Ovary (tissue), 9 donors: ENCODE measurements around the gene ATP1A2. TPM values are rescaled to one million over a fixed set of nuclear protein-coding genes. Genes with fewer than 3 reads are reported as not detected.

ENCODE experiments used
- DNase-seq, 5 donors: peaks; one replicate each; pipeline ENCODE4 v3.0.0-alpha.2; 2019 to 2020
- H3K27ac ChIP-seq, 2 donors: fragments of 200-600 bp; one replicate each; pipeline versions ENCODE4 v1.5.1 to v1.8.0; 2019 to 2022
- H3K27me3 ChIP-seq: fragments of 200-600 bp; one replicate; pipeline ENCODE4 v1.8.0; 2022
- H3K36me3 ChIP-seq: fragments of 200-600 bp; sonication (generic); one replicate; pipeline ENCODE4 v1.5.1; 2019
- H3K4me1 ChIP-seq: one replicate; pipeline ENCODE4 v1.8.1; 2013; ENCODE audit warnings: mild to moderate bottlenecking, moderate library complexity; ENCODE audit not compliant: insufficient read depth
- H3K4me3 ChIP-seq: fragments of 200-600 bp; sonication (generic); one replicate; pipeline ENCODE4 v1.5.1; 2017
- H3K9me3 ChIP-seq, 2 donors: fragments of 200-600 bp in 1 of 2; sonication (generic) in 1 of 2; one replicate each; pipeline versions ENCODE4 v1.5.1 to v1.8.1; 2013 to 2019; ENCODE audit warnings: mild to moderate bottlenecking in 1 of 2, moderate library complexity in 1 of 2
- EP300 ChIP-seq: sonication (generic); formaldehyde crosslinking; IDR thresholded peaks from one replicate; pipeline ENCODE4 v1.6.1; 2017; ENCODE audit warnings: antibody characterized with exemption
- POLR2A ChIP-seq: fragments of 450-650 bp; IDR thresholded peaks from one replicate; pipeline ENCODE4 v1.6.1; 2017; ENCODE audit warnings: antibody characterized with exemption, mild to moderate bottlenecking, moderate library complexity
- WGBS, 3 donors: extraction: QIAGEN DNeasy Blood & Tissue Kit in 1 of 3; methylation state at CpG; one replicate each; pipeline versions ENCODE4 v1.1.5 to v1.1.7; 2013 to 2017; 5-methylcytosine and 5-hydroxymethylcytosine counted together
- intact Hi-C, 4 donors: fragments of 100-400 bp; cut with DNase I; formaldehyde crosslinking; loops; one replicate each; pipeline versions ENCODE4 v1.11.0 to v1.15.1; 2022 to 2023
- polyA plus RNA-seq, 2 donors: library from polyadenylated mRNA; stranded (reverse); fragments of 200-250 nt in 1 of 2; fragments of 350-450 nt in 1 of 2; fragmentation: Illumina TruSeq in 1 of 2; extraction: RNeasy Lipid Tissue Mini Kit (QIAGEN cat#74804) in 1 of 2; gene quantifications; one replicate each; pipeline ENCODE4 v1.2.3, GENCODE V29; 2013 to 2014
- total RNA-seq, 7 donors: library from RNA; depleted of rRNA in 2 of 7; stranded (reverse); fragments of >200 nt in 2 of 7; fragmentation: NEBNext Ultra II Directional in 3 of 7; extraction: Animal tissue kit (Norgen Biotek cat#: 25700) in 3 of 7; gene quantifications; one replicate each; pipeline versions ENCODE4 v1.1.0 to v1.2.4, GENCODE V29; 2016 to 2023
- TF ChIP-seq, protein P1 (sequence below), 3 donors: fragments of 450-650 bp in 2 of 3; fragments of 200-600 bp in 1 of 3; IDR thresholded peaks; one replicate each; pipeline versions ENCODE4 v1.5.1 to v1.8.0; 2016 to 2022; ENCODE audit warnings: antibody characterized with exemption in 3 of 3, mild to moderate bottlenecking in 1 of 3
- donor health status: DM: no; HTN: no; CAD: no; lungs with moderate emphysema.
- donor health status: DM: no; HTN: no; CAD: no.
- donor health status: Bipolar disorder and iron deficiency.
- donor health status: DM: yes; HTN: yes; CAD: no.
- donor health status: DM: no; HTN: no; CAD: no.
- donor health status: DM: yes; HTN: yes; CAD: no.

ATP1A2 gene
- total and polyA plus RNA-seq, 9 donors = 3.0 to 38.6 (median 15.0) TPM

DNA sequence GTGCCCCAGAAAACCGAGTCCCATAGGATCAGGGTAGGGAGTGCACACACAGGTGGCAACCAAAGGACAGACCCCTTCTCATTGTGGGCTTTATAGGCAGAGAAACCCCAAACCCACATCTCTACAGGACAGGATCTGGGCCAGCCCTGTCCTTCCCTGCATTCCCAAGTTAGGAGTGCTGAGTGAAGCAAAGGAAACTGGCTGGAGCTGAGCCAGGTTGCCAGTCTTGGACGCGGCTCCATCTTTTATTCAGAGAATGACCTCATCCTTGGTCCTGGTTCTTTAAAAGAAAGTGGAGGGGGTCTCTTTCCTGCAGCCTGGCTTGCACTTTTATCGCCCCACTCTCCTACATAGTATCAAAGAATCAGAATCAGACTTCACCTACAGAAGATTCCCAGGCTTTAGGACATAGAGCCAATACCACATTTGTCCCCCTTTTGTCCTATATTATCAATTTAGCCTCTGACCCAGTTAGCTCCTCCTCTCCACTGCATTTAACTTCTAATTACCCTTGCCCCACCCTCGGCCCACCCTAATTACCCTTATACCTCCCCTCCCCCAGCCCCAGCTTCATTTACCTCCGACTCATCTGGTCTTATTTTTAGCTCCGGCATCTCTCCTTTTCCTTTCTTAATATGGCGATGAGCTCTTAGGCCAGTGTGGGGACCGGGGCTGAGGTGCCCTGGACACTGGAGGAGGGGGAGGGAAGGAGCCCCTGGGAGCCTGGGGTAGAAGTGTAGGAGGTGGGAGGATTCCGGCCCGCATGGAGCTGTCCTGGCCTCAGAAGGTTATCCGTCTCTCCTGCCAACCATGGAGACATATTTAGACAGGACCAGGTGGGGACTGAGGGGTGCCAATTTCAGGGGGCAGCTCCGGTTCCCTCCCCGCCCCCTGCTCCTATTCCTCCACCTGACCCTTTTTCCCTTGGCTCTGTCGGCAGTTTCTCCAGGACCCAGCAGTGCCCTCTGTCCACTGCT is 74.4 kb downstream of the ATP1A2 start, which contains the start of gene CASQ1:
Gene CASQ1 (plus strand): TSS at position 927 of the 977 bp plus-strand sequence. CDS start 177 bp downstream, outside the sequence.
- DNase-seq = peak in 2 of 5 donors; percentile 42 to 62
- intact Hi-C loops = loop anchor here (5.0 to 10.0 kb wide), 8 partner anchors 47 to 185 kb away; partner anchors contain the start of gene ATP1A2 (in 1 of the 4)
- WGBS, 3 donors = 40 to 47% (median 46%) methylated on average over 15 of the region's 15 CpGs
- no peak within 1 kb of the TSS for H3K4me3 ChIP-seq
- TF ChIP-seq, protein P1, sequence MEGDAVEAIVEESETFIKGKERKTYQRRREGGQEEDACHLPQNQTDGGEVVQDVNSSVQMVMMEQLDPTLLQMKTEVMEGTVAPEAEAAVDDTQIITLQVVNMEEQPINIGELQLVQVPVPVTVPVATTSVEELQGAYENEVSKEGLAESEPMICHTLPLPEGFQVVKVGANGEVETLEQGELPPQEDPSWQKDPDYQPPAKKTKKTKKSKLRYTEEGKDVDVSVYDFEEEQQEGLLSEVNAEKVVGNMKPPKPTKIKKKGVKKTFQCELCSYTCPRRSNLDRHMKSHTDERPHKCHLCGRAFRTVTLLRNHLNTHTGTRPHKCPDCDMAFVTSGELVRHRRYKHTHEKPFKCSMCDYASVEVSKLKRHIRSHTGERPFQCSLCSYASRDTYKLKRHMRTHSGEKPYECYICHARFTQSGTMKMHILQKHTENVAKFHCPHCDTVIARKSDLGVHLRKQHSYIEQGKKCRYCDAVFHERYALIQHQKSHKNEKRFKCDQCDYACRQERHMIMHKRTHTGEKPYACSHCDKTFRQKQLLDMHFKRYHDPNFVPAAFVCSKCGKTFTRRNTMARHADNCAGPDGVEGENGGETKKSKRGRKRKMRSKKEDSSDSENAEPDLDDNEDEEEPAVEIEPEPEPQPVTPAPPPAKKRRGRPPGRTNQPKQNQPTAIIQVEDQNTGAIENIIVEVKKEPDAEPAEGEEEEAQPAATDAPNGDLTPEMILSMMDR (IDR thresholded peaks at IDR 0.05) = no peak
- TF ChIP-seq EP300 (no peak), POLR2A (no peak)
- no peaks in the 10 kb centered on the region for H3K9me3 ChIP-seq
- H3K27ac ChIP-seq = no peak within 1 kb of the TSS
- peaks cover 1% of the 10 kb centered on the region for H3K4me1 ChIP-seq
- H3K27me3 ChIP-seq = no peaks in the 10 kb centered on the region
- H3K36me3 ChIP-seq = no peaks in the 10 kb centered on the region

DNA sequence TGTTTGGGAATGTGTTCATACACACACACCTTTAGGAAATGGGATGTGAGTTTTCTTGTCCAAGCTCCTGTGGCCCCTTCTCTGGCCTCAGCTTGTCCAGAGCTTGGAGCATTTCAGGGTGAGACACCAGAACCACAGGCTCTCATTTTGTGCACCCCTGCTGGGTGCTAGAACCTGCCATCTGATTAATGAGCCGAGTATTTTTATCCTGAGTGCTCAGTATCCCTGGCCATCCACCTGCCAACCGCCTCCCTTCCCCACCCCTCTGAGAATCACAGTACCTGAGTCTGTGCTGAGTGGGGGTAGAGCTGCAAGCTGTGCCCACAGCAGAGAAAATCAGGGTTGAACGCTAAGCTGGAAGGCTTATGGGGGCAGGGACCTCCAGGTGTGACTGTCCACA is 76.2 kb downstream of the ATP1A2 start:
- no peak overlapping the region for H3K27ac ChIP-seq
- 73 to 80% (median 74%) methylated on average over 3 of the region's 3 CpGs for WGBS, 3 donors
- intact Hi-C loops = loop anchor here (2.0 to 10.0 kb wide), 8 partner anchors 27 to 183 kb away; partner anchors contain the start of gene ATP1A2 (in 1 of the 4)
- TF ChIP-seq EP300 (no peak), POLR2A (no peak)
- TF ChIP-seq, protein P1 (IDR thresholded peaks at IDR 0.05) = no peak
- no peaks in the 10 kb centered on the region for H3K9me3 ChIP-seq
- H3K27me3 ChIP-seq = no peaks in the 10 kb centered on the region
- no peak for DNase-seq
- no peaks in the 10 kb centered on the region for H3K36me3 ChIP-seq
- no peak overlapping the region for H3K4me3 ChIP-seq
- H3K4me1 ChIP-seq = peaks cover 1% of the 10 kb centered on the region

DNA sequence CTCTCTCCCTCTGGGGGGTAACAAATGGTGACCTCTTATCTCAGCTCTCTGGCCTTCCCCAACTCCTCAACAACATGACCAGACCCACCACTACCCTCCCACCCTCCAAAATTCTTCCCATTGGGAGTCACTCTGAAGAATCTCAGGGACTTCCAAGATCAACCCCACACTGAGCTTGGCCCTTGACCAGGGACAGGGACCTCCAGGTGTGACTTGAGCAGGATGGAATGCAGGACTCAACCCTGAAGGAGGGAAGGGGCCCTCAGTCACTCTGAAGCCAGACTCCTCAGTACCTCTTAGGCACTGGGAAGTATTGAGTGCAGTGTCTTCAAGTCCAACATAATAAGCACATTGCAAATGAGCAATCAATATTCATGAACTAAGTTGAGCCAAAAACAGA is 76.7 kb downstream of the ATP1A2 start:
- intact Hi-C loops = loop anchor here (2.0 to 10.0 kb wide), 8 partner anchors 27 to 183 kb away; partner anchors contain the start of gene ATP1A2 (in 1 of the 4)

More for the DNA sequence above, 76.7 kb downstream of the ATP1A2 start:
- no peak overlapping the region for H3K27ac ChIP-seq
- H3K36me3 ChIP-seq = no peaks in the 10 kb centered on the region
- H3K4me3 ChIP-seq = no peak overlapping the region
- TF ChIP-seq, protein P1 (IDR thresholded peaks at IDR 0.05) = no peak
- TF ChIP-seq POLR2A = no peak
- no peak for TF ChIP-seq EP300
- peaks cover 1% of the 10 kb centered on the region for H3K4me1 ChIP-seq
- no peak for DNase-seq
- no peaks in the 10 kb centered on the region for H3K27me3 ChIP-seq
- no peaks in the 10 kb centered on the region for H3K9me3 ChIP-seq

Other genes with a start within 250 kb of the ATP1A2 start
- gene CFAP45, start 215.6 kb upstream of the ATP1A2 start, total RNA-seq = 10 to 100 TPM in 1 of 7 donors, 1 to 10 TPM in 6; 1.1 to 16.7 (median 1.5) TPM
- gene CFAP45, start 215.6 kb upstream of the ATP1A2 start, polyA plus RNA-seq = under 1 TPM; 0.30 to 0.50 TPM
- gene TAGLN2, start 190.3 kb upstream of the ATP1A2 start, total RNA-seq = 100 to 1,000 TPM in 6 of 7 donors, 10 to 100 TPM in 1; 81.8 to 202 (median 149) TPM
- 100 to 1,000 TPM; 174 to 266 TPM for gene TAGLN2, start 190.3 kb upstream of the ATP1A2 start, polyA plus RNA-seq
- gene IGSF9, start 170.1 kb upstream of the ATP1A2 start, total RNA-seq = 10 to 100 TPM in 1 of 7 donors, 1 to 10 TPM in 5, under 1 TPM in 1; 0.83 to 14.0 (median 2.0) TPM
- gene IGSF9, start 170.1 kb upstream of the ATP1A2 start, polyA plus RNA-seq = under 1 TPM; 0.10 to 0.87 TPM
- not detected for gene SLAMF9, start 161.5 kb upstream of the ATP1A2 start, total RNA-seq
- gene SLAMF9, start 161.5 kb upstream of the ATP1A2 start, polyA plus RNA-seq = not detected
- 1 to 10 TPM; 3.8 to 7.4 (median 5.9) TPM for gene PIGM, start 83.8 kb upstream of the ATP1A2 start, total RNA-seq
- gene PIGM, start 83.8 kb upstream of the ATP1A2 start, polyA plus RNA-seq = 1 to 10 TPM; 2.7 to 7.1 TPM
- gene KCNJ10, start 45.6 kb upstream of the ATP1A2 start, total RNA-seq = under 1 TPM in 2 of 7 donors, not detected in 5; 0.15 to 0.18 TPM
- gene KCNJ10, start 45.6 kb upstream of the ATP1A2 start, polyA plus RNA-seq = under 1 TPM; 0.02 to 0.28 TPM
- not detected for gene KCNJ9, start 34.2 kb upstream of the ATP1A2 start, total RNA-seq
- under 1 TPM in 1 of 2 donors, not detected in 1; 0.01 TPM for gene KCNJ9, start 34.2 kb upstream of the ATP1A2 start, polyA plus RNA-seq
- gene IGSF8, start 17.1 kb upstream of the ATP1A2 start, total RNA-seq = 10 to 100 TPM; 24.2 to 45.6 (median 34.2) TPM
- 10 to 100 TPM in 1 of 2 donors, 1 to 10 TPM in 1; 7.3 to 36.7 TPM for gene IGSF8, start 17.1 kb upstream of the ATP1A2 start, polyA plus RNA-seq
- under 1 TPM in 1 of 7 donors, not detected in 6; 0.22 TPM for gene ATP1A4, start 35.8 kb downstream of the ATP1A2 start, total RNA-seq
- gene ATP1A4, start 35.8 kb downstream of the ATP1A2 start, polyA plus RNA-seq = under 1 TPM in 1 of 2 donors, not detected in 1; 0.37 TPM
- gene CASQ1, start 74.8 kb downstream of the ATP1A2 start, total RNA-seq = under 1 TPM in 4 of 7 donors, not detected in 3; 0.15 to 0.61 (median 0.43) TPM
- under 1 TPM; 0.06 to 0.92 TPM for gene CASQ1, start 74.8 kb downstream of the ATP1A2 start, polyA plus RNA-seq
- gene PEA15, start 89.6 kb downstream of the ATP1A2 start, total RNA-seq = 100 to 1,000 TPM in 5 of 7 donors, 10 to 100 TPM in 2; 38.4 to 137 (median 135) TPM
- gene PEA15, start 89.6 kb downstream of the ATP1A2 start, polyA plus RNA-seq = 100 to 1,000 TPM; 137 to 530 TPM
- 100 to 1,000 TPM in 5 of 7 donors, 10 to 100 TPM in 2; 85.2 to 133 (median 104) TPM for gene DCAF8, start 146.8 kb downstream of the ATP1A2 start, total RNA-seq
- 100 to 1,000 TPM in 1 of 2 donors, 10 to 100 TPM in 1; 99.0 to 147 TPM for gene DCAF8, start 146.8 kb downstream of the ATP1A2 start, polyA plus RNA-seq
- gene PEX19, start 169.4 kb downstream of the ATP1A2 start, total RNA-seq = 10 to 100 TPM; 40.1 to 91.7 (median 70.6) TPM
- 100 to 1,000 TPM in 1 of 2 donors, 10 to 100 TPM in 1; 38.9 to 139 TPM for gene PEX19, start 169.4 kb downstream of the ATP1A2 start, polyA plus RNA-seq
- 100 to 1,000 TPM in 5 of 7 donors, 10 to 100 TPM in 2; 63.7 to 163 (median 123) TPM for gene COPA, start 227.5 kb downstream of the ATP1A2 start, total RNA-seq
- gene COPA, start 227.5 kb downstream of the ATP1A2 start, polyA plus RNA-seq = 100 to 1,000 TPM in 1 of 2 donors, 10 to 100 TPM in 1; 69.9 to 144 TPM
- gene NCSTN, start 227.6 kb downstream of the ATP1A2 start, total RNA-seq = 10 to 100 TPM; 35.2 to 76.2 (median 58.1) TPM
- gene NCSTN, start 227.6 kb downstream of the ATP1A2 start, polyA plus RNA-seq = 100 to 1,000 TPM in 1 of 2 donors, 10 to 100 TPM in 1; 53.9 to 234 TPM